Mesenteric fat pad (tissue), 1 donor: ENCODE results near the gene BPIFB1. TPM values are rescaled to one million over a fixed set of nuclear protein-coding genes. Genes with fewer than 3 reads are reported as not detected.

Experiments
- DNase-seq: peaks from one replicate; pipeline ENCODE4 v3.0.0-alpha.2; 2020; ENCODE audit warnings: low spot score
- total RNA-seq: library from RNA; stranded (reverse); fragmentation: NEBNext Ultra II Directional; extraction: Animal tissue kit (Norgen Biotek cat#: 25700); gene quantifications from one replicate; pipeline ENCODE4 v1.2.1, GENCODE V29; 2021
- donor health status: DM: yes; HTN: yes; CAD: no.

BPIFB1 gene
- total RNA-seq, 1 donor from 2014 or later: not detected

- peak; percentile 33 for DNase-seq
Observed at GRCh38 chr20:33272155-33272873, 10.7 kb upstream of the BPIFB1 start.

GRCh38 chr20:33273117-33273851 lies 9.7 kb upstream of the BPIFB1 start:
- DNase-seq: peak; percentile 53

- no peak for DNase-seq
Observed at GRCh38 chr20:33275215-33275614, 7.8 kb upstream of the BPIFB1 start.

- no peak for DNase-seq
Observed at GRCh38 chr20:33275871-33276270, 7.1 kb upstream of the BPIFB1 start.

- DNase-seq: no peak
Observed at GRCh38 chr20:33276303-33277113, 6.5 kb upstream of the BPIFB1 start.

GRCh38 chr20:33277471-33278441 lies 5.3 kb upstream of the BPIFB1 start:
- DNase-seq: no peak

- DNase-seq: no peak
Observed at GRCh38 chr20:33278700-33279099, 4.3 kb upstream of the BPIFB1 start.

GRCh38 chr20:33279261-33279910 lies 3.6 kb upstream of the BPIFB1 start:
- no peak for DNase-seq

GRCh38 chr20:33280000-33280680 lies 2.9 kb upstream of the BPIFB1 start:
- DNase-seq: peak; percentile 41

GRCh38 chr20:33280775-33281174 lies 2.2 kb upstream of the BPIFB1 start:
- DNase-seq: peak; percentile 41

GRCh38 chr20:33281550-33282146 lies 1.4 kb upstream of the BPIFB1 start:
- DNase-seq: no peak

GRCh38 chr20:33282196-33282934 lies 649 bp upstream of the BPIFB1 start:
- DNase-seq: no peak

- DNase-seq: no peak
Observed at GRCh38 chr20:33284284-33284683, 1.3 kb downstream of the BPIFB1 start.

GRCh38 chr20:33284937-33285336 lies 1.9 kb downstream of the BPIFB1 start:
- no peak for DNase-seq

GRCh38 chr20:33285861-33286495 lies 3.0 kb downstream of the BPIFB1 start:
- DNase-seq: no peak

- no peak for DNase-seq
Observed at GRCh38 chr20:33287884-33288283, 4.9 kb downstream of the BPIFB1 start.

- no peak for DNase-seq
Observed at GRCh38 chr20:33290852-33291251, 7.8 kb downstream of the BPIFB1 start.

- DNase-seq: no peak
Observed at GRCh38 chr20:33291416-33291815, 8.4 kb downstream of the BPIFB1 start.
